Measurements from ENCODE around the gene TBCD.

The TBCD gene

DNA sequence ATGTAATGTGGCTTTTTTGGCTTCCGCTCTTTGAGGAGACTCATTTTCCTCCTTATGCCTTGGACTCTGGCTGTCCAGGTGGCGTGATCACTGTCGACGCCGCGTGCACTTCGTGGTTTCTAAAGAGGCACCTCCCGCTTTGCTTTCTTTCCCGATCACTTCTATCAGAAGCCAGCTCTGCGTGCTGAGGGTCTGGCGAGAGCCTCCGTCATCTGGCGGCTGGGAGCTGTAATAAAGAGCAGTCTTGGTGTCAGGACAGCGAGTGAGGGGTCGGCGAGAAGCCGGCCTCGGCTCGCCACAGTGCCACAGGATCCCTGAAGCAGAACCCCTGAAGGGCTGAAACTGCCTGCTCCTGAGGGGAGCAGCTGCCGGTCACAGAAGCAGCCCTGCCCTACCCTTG, 80.5 kb downstream of the TBCD start:
- H3K9ac ChIP-seq (ENCODE audit: low read length), result no peak overlapping the region
- H3K27ac ChIP-seq (ENCODE audit: low read length), result no peak overlapping the region
- no peaks in the 10 kb centered on the region for H3K79me2 ChIP-seq (ENCODE audit: low read length)
- peaks cover 16% of the 10 kb centered on the region for H3K36me3 ChIP-seq (replicated peaks; ENCODE audit: low read depth, low read length)
- H3K4me3 ChIP-seq (ENCODE audit: low read length), result no peak overlapping the region
- no peaks in the 10 kb centered on the region for H3K4me1 ChIP-seq (ENCODE audit: low read length)
- H3K27me3 ChIP-seq (ENCODE audit: low read depth, low read length), result no peaks in the 10 kb centered on the region
- H4K20me1 ChIP-seq (ENCODE audit: insufficient read depth, low read length), result no peaks in the 10 kb centered on the region
- H3K9me3 ChIP-seq (ENCODE audit: insufficient read depth, low read length), result no peaks in the 10 kb centered on the region
- H2AFZ ChIP-seq (ENCODE audit: low read depth, low read length), result no peak overlapping the region
- TF ChIP-seq EZH2phosphoT487 (IDR thresholded peaks at IDR 0.05; ENCODE audit: low read depth) (no peak), CTCF (IDR thresholded peaks at IDR 0.05; ENCODE audit: low read depth, low read length) (no peak)
- H3K4me2 ChIP-seq (ENCODE audit: low read length), result no peak overlapping the region

DNA sequence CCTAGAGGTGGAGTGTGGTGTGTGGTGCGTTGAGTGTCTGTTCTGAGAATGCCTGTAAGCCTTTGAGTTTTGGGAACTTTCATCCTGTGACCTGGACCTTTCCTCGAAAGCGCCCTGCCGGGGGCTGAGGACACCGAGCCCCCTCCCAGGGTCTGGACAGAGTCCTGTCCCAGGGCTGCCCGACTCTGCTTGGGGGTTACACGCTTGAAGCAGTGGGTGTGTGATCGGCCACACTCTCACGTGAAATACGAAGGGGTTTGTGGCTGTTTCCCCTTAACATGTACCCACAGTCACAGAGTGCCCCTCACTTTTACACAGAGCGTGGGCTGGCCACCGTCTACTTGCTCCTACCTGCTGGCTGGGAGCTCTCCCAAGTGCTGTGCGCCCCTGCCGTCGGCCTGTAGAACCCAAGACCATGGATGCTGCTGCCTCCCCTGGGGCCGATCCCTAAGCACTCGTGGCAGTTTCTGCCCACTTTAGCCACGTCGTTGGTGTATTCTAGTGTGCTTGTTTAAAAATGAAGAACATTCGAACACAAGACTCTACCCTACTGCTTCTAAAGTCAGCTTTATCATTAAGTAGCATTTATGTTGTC, 81.1 kb downstream of the TBCD start:
- Histone ChIP-seq H3K4me2 (ENCODE audit: low read length) (no peak overlapping the region), H3K79me2 (ENCODE audit: low read length) (no peaks in the 10 kb centered on the region), H3K27ac (ENCODE audit: low read length) (no peak overlapping the region), H3K9ac (ENCODE audit: low read length) (no peak overlapping the region), H3K9me3 (ENCODE audit: insufficient read depth, low read length) (no peaks in the 10 kb centered on the region), H3K4me3 (ENCODE audit: low read length) (no peak overlapping the region), H4K20me1 (ENCODE audit: insufficient read depth, low read length) (no peaks in the 10 kb centered on the region), H3K4me1 (ENCODE audit: low read length) (no peaks in the 10 kb centered on the region), H3K27me3 (ENCODE audit: low read depth, low read length) (no peaks in the 10 kb centered on the region), H3K36me3 (replicated peaks; ENCODE audit: low read depth, low read length) (peaks cover 10% of the 10 kb centered on the region), H2AFZ (ENCODE audit: low read depth, low read length) (no peak overlapping the region)
- TF ChIP-seq EZH2phosphoT487 (IDR thresholded peaks at IDR 0.05; ENCODE audit: low read depth), result no peak
- no peak for TF ChIP-seq CTCF (IDR thresholded peaks at IDR 0.05; ENCODE audit: low read depth, low read length)

DNA sequence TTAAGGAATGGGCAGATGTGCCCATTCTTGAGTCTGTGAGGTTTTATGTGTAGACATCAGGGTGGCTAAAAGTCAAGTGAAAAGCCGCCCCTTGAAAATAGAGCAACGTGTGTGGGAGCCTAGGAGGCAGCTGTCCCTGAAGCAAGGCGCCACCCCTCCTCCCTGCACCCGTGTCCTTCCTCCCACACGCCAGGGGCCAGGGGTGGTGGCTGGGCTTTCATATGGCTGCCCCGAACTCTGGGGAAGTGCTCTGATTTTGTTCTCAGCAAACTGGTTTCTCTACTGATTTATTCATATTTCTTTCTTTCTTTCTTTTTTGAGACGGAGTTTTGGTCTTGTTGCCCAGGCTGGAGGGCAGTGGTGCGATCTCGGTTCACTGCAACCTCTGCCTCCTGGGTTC, 83.3 kb downstream of the TBCD start:
- Histone ChIP-seq H3K4me2 (ENCODE audit: low read length) (no peak overlapping the region), H3K27me3 (ENCODE audit: low read depth, low read length) (no peaks in the 10 kb centered on the region), H3K79me2 (ENCODE audit: low read length) (no peaks in the 10 kb centered on the region), H3K9ac (ENCODE audit: low read length) (no peak overlapping the region), H3K4me3 (ENCODE audit: low read length) (no peak overlapping the region), H3K27ac (ENCODE audit: low read length) (no peak overlapping the region), H3K4me1 (ENCODE audit: low read length) (no peaks in the 10 kb centered on the region), H3K36me3 (replicated peaks; ENCODE audit: low read depth, low read length) (no peaks in the 10 kb centered on the region), H4K20me1 (ENCODE audit: insufficient read depth, low read length) (no peaks in the 10 kb centered on the region; the same call in 1 of the 2 replicates), H3K9me3 (ENCODE audit: insufficient read depth, low read length) (no peaks in the 10 kb centered on the region), H2AFZ (ENCODE audit: low read depth, low read length) (no peak overlapping the region)
- TF ChIP-seq EZH2phosphoT487 (IDR thresholded peaks at IDR 0.05; ENCODE audit: low read depth) (no peak), CTCF (IDR thresholded peaks at IDR 0.05; ENCODE audit: low read depth, low read length) (no peak)

DNA sequence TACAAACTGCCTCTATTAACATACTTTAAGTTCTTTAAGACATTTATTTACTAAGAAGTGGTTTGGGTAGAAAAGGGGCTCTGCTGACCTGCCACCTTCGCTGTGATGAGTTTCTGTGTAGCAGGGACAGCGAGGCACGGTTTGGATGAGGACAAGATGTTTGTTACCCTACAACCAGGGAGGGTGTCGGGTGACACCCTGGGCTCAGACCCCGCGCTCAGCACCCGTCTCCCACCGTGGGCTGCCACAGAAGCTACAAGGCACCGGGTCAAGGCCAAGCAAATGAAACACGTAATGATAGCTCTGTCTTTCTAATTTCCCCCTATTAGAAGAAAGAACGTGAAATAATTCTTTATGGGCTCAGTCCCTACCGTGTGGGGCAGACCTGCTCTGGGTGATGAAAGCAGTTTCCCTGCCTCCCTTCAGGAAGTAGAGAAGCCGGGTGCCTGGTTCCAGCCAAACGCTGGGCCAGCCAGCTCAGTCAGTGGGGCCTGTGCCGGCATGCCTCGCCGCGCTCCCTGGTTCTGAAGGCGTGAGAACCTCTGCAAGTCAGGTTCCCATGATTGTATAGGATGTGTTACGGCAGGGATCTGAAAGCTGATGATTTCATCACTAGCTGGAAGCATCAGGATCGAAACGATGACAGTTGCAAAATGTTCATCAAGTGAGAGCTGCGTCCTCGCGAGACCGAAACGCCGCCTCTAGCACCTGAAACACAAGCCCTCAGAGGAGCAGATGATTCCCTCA, 84.1 kb downstream of the TBCD start:
- no peaks in the 10 kb centered on the region for H3K4me1 ChIP-seq (ENCODE audit: low read length)
- no peaks in the 10 kb centered on the region for H3K79me2 ChIP-seq (ENCODE audit: low read length)
- H3K9ac ChIP-seq (ENCODE audit: low read length), result no peak overlapping the region
- no peaks in the 10 kb centered on the region; the same call in 1 of the 2 replicates for H4K20me1 ChIP-seq (ENCODE audit: insufficient read depth, low read length)
- no peak overlapping the region for H3K27ac ChIP-seq (ENCODE audit: low read length)
- no peaks in the 10 kb centered on the region for H3K27me3 ChIP-seq (ENCODE audit: low read depth, low read length)
- H3K36me3 ChIP-seq (replicated peaks; ENCODE audit: low read depth, low read length), result no peaks in the 10 kb centered on the region
- no peak overlapping the region for H3K4me3 ChIP-seq (ENCODE audit: low read length)
- no peak overlapping the region for H2AFZ ChIP-seq (ENCODE audit: low read depth, low read length)
- H3K4me2 ChIP-seq (ENCODE audit: low read length), result no peak overlapping the region
- TF ChIP-seq CTCF (IDR thresholded peaks at IDR 0.05; ENCODE audit: low read depth, low read length) (no peak), EZH2phosphoT487 (IDR thresholded peaks at IDR 0.05; ENCODE audit: low read depth) (no peak)
- H3K9me3 ChIP-seq (ENCODE audit: insufficient read depth, low read length), result no peaks in the 10 kb centered on the region

Measured in OCI-LY3 (cell line).